T-helper 2 cell treated with Interferon-gamma antibody and Interleukin-4, amounts not matched to agents 5 μg/mL and 100 μg/mL, for 36 hours (primary cell): ENCODE measurements around the gene C1orf122.

Experiments used
- DNase-seq: peaks from one replicate; pipeline ENCODE4 v3.0.0; 2021; ENCODE audit warnings: low spot score
- H3K27ac Mint-ChIP-seq: one replicate; pipeline ENCODE4 v1.8.0; 2021; ENCODE audit warnings: mild to moderate bottlenecking, mixed read lengths
- H3K27me3 Mint-ChIP-seq: one replicate; pipeline ENCODE4 v1.8.0; 2021; ENCODE audit warnings: low read depth, mixed read lengths
- H3K36me3 Mint-ChIP-seq: one replicate; pipeline ENCODE4 v1.8.0; 2021; ENCODE audit warnings: low read depth, mixed read lengths
- H3K4me1 Mint-ChIP-seq: one replicate; pipeline ENCODE4 v1.8.0; 2021; ENCODE audit warnings: low read depth, mixed read lengths
- H3K4me3 Mint-ChIP-seq: one replicate; pipeline ENCODE4 v1.8.0; 2022; ENCODE audit warnings: mild to moderate bottlenecking, moderate library complexity, mixed read lengths
- H3K9me3 Mint-ChIP-seq: one replicate; pipeline ENCODE4 v1.8.0; 2021; ENCODE audit warnings: mixed read lengths

The C1orf122 gene

DNA sequence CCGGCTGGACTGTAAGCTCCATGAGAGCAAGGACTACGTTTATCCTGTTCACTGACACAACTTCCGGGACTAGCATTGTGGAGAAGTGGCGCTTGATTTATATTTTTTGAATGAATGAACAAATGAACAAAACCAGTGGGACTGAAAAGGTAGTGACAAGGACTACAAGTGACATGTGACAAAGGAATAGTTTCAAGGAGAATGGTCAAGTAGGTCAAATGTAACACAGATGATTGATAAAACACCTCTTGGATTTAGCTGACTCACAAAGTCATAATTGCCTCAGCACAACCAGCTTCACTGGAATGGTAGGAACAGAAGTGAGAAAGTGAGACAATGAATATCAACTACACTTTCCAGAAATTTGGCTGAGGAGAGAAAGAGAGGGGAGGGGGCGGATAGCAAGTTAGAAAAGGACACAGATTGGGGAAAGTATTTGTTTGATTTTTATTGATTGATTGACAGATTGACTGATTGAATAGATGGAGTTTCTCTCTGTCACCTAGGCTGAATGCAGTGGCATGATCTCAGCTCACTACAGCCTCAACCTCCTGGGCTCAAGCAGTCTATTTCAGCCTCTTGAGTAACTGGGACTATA, 37.6 kb downstream of the C1orf122 start:
- no peak for DNase-seq
- Mint-ChIP-seq H3K4me3 (no peak overlapping the region), H3K9me3 (no peaks in the 10 kb centered on the region), H3K4me1 (peaks cover 23% of the 10 kb centered on the region), H3K27me3 (no peaks in the 10 kb centered on the region), H3K36me3 (peaks cover 20% of the 10 kb centered on the region), H3K27ac (no peak overlapping the region)

DNA sequence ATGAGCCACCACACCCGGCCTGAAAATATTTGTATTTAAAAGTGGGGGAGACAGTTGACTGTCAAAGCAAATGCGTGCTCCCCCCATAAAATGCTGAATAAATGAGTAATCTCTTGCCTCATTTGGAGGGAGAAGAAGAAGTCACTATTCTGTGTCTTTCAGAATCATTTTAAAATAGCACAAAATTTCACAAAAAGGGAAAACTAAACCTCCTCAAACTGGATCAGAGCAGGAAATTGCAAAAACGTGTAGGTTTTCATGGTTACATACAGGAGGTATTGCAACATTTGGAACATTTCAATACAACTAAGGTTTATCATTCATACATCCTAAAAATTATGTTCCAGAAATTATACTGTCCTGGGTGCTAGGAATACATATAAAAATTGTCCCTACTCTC, 38.2 kb downstream of the C1orf122 start:
- no peaks in the 10 kb centered on the region for H3K9me3 Mint-ChIP-seq
- no peak overlapping the region for H3K4me3 Mint-ChIP-seq
- no peaks in the 10 kb centered on the region for H3K27me3 Mint-ChIP-seq
- peaks cover 18% of the 10 kb centered on the region for H3K36me3 Mint-ChIP-seq
- DNase-seq: no peak
- H3K4me1 Mint-ChIP-seq: peaks cover 19% of the 10 kb centered on the region
- H3K27ac Mint-ChIP-seq: no peak overlapping the region

DNA sequence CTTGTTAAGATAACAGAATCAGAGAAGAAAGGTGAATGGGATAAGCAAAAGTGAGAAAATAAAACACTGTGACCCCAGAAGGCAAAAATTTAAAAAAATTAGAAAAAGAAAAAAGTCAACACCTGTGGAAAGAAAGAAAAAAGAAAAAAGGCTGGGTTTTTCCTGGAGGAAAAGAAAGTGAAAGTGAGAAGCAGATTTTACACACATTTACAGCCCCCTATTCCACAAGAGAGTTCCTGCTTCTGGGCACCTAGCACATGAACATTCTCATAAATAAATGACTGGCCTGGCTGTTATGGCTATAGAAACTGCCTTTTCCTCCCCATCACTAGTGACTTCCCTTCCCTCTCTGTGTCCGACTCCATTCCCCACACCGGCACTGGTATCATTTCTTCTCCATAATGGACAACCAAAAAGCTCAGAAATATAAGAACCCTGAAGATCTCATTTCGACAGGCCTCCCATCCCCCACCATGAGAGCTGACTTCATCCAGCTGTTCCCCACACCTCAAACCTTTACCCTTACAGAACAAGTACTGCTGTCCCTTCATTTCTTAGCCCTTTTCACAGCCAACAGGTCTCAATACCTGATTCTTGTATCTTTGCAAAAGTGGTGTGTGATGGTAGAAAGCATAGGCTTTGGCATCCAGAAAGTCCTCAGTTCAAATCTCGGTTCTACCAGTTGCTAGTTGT, 39.2 kb downstream of the C1orf122 start:
- no peak for DNase-seq
- peak overlapping the region; percentile 62 for H3K4me3 Mint-ChIP-seq
- H3K36me3 Mint-ChIP-seq: peaks cover 16% of the 10 kb centered on the region
- peaks cover 19% of the 10 kb centered on the region for H3K4me1 Mint-ChIP-seq
- no peaks in the 10 kb centered on the region for H3K27me3 Mint-ChIP-seq
- peak overlapping the region; percentile 60 for H3K27ac Mint-ChIP-seq
- H3K9me3 Mint-ChIP-seq: no peaks in the 10 kb centered on the region

DNA sequence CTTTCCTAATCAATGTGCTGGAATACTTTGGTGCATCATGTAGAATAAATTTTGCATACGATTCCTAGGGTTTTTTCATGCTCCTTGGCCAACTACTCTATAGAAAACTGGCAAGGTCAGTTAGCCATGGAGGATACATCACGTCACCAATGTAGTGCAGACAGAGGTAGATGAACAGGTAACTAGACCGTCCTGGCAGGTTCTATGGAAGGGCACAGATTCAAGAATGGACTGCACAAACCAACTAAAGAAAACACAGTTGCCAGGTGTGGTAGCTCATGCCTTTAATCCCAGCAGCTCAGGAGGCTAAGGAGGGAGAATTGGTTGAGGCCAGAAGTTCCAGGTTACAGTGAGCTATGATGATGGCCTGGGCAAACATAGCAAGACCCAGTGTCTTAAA, 41.9 kb downstream of the C1orf122 start:
- Mint-ChIP-seq H3K36me3 (peaks cover 17% of the 10 kb centered on the region), H3K9me3 (no peaks in the 10 kb centered on the region), H3K4me3 (no peak overlapping the region), H3K4me1 (peaks cover 25% of the 10 kb centered on the region), H3K27ac (no peak overlapping the region), H3K27me3 (no peaks in the 10 kb centered on the region)
- DNase-seq: no peak

DNA sequence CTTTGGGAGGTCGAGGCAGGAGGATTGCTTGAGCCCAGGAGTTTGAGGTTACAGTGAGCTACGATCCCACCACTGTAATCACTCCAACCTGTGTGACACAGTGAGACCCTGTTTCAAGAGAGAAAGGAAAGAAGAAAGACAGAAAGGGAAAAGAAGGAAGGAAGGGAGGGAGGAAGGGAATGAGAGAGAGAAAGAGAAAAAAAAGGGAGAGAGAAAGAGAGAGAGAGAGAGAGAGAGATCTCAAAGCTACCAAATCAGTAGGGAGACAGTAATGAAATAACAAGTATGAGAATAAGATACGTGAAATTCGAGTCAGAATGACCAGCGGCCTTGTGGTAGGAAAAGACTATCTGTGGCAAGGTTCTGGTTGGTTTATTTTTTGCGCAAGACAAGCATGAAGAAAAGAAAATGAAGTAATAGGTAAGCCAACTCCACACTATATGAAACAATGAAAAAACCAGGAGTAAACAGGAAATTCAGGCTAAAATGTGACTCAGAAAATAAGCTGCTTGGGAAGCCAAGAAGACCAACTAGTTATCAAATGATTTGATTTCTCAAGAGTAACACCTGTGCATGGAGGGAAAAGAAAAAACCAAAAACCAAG, 42.9 kb downstream of the C1orf122 start:
- peaks cover 25% of the 10 kb centered on the region for H3K4me1 Mint-ChIP-seq
- H3K36me3 Mint-ChIP-seq: peaks cover 18% of the 10 kb centered on the region
- DNase-seq: no peak
- H3K27me3 Mint-ChIP-seq: no peaks in the 10 kb centered on the region
- H3K4me3 Mint-ChIP-seq: no peak overlapping the region
- H3K9me3 Mint-ChIP-seq: no peaks in the 10 kb centered on the region
- no peak overlapping the region for H3K27ac Mint-ChIP-seq

DNA sequence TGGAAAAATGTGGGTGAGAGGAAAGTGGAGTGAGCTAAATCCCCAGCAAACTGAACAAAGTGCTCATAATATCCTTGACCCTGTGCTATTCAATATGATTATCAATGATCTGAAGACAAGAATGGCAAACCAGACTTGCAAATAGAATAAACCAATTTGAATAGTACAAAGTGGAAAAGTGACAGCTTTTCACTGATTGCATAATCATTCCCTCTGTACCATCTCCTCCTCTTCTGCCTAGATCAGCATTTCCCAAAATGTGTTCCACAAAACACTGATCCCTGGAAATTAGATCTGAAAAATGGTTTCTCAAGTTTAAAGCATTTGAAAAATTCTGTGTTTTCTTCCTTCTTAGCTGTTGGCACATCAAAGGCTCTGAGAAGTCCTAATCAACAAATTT, 43.7 kb downstream of the C1orf122 start:
- Mint-ChIP-seq H3K36me3 (peaks cover 18% of the 10 kb centered on the region), H3K9me3 (no peaks in the 10 kb centered on the region), H3K27ac (no peak overlapping the region), H3K4me1 (peaks cover 25% of the 10 kb centered on the region), H3K4me3 (no peak overlapping the region), H3K27me3 (no peaks in the 10 kb centered on the region)
- DNase-seq: no peak

DNA sequence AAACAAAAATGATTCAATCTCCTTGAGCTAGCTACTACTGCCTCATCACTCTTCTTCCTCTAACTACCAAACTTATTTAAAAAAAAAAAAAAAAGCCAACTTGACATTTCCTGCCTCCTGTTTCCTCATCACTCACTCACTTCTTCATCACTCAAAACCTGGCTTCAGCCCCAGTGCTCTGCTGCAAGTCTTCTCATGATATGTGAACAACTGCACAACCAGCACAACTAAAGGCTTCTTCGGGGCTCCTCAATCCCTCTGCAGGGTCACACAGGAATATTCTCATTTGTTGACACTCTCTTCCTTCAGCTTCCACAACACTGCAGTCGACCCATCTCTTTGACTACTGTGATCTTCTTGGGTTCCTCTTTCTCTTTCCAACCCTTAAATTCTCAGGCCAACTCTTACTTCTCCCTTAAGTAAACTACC, 44.2 kb downstream of the C1orf122 start:
- Mint-ChIP-seq H3K4me3 (no peak overlapping the region), H3K4me1 (peaks cover 20% of the 10 kb centered on the region), H3K9me3 (no peaks in the 10 kb centered on the region), H3K36me3 (peaks cover 18% of the 10 kb centered on the region), H3K27me3 (no peaks in the 10 kb centered on the region), H3K27ac (no peak overlapping the region)
- no peak for DNase-seq

DNA sequence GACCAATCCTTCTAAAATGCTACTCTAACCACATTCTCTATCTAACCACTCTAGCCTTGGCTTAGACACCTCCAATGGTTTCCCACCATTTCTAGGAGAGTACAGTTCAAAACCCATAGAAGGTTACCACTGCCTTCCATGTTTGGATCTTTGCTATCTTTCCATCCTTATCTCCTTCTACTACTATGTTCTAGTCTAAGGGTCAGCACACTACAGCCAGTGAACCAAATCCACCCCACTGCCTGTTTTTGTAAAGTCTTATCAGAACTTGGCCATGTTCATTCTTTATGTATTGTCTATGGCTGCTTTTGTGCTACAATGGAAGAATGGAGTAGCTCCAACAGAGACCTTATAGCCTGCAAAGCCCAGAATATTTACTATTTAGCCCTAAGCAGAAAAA, 45.6 kb downstream of the C1orf122 start:
- Mint-ChIP-seq H3K27me3 (no peaks in the 10 kb centered on the region), H3K36me3 (peaks cover 26% of the 10 kb centered on the region), H3K4me3 (no peak overlapping the region), H3K4me1 (peaks cover 24% of the 10 kb centered on the region), H3K27ac (no peak overlapping the region), H3K9me3 (no peaks in the 10 kb centered on the region)
- DNase-seq: no peak

DNA sequence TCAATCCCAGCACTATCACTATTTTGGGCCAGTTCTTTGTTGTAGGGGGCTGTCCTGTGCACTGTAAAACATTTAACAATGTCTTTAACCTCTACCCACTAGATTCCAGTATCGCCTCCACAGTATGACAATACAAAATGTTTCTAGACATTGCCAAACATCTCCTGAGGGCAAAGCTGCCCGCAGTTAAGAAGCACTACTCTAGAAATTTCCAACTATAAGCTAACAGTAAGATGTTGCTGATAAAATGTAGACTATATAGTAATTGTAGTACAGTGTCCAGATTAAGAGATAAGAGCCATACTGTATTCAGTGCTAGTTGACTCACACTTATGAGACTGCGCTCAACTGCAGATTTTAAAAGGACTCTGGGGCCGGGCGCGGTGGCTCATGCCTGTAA, 46.8 kb downstream of the C1orf122 start:
- Mint-ChIP-seq H3K36me3 (peaks cover 25% of the 10 kb centered on the region), H3K27me3 (no peaks in the 10 kb centered on the region), H3K4me3 (no peak overlapping the region), H3K27ac (no peak overlapping the region), H3K9me3 (no peaks in the 10 kb centered on the region), H3K4me1 (peaks cover 29% of the 10 kb centered on the region)
- no peak for DNase-seq
